Fibroblast of the aortic adventitia (primary cell): Measurements from ENCODE around the gene NOS3. TPM values are rescaled to one million over a fixed set of nuclear protein-coding genes. Genes with fewer than 3 reads are reported as not detected.
A peak's percentile ranks its signal among the peaks of the same experiment; 100 is the strongest.

Source experiments
- DNase-seq: peaks from one replicate; pipeline ENCODE4 v3.0.0-alpha.2; 2010; ENCODE audit warnings: low read depth
- H3K4me3 ChIP-seq: 2 replicates; pipeline ENCODE4 v1.5.1; 2011; ENCODE audit warnings: low read depth, mild to moderate bottlenecking, control low read depth, low read length, moderate library complexity
- CTCF ChIP-seq: IDR thresholded peaks from 2 replicates; pipeline ENCODE4 v1.5.1; 2011; ENCODE audit warnings: mild to moderate bottlenecking, low read length, control low read depth, inconsistent platforms; ENCODE audit not compliant: insufficient read depth
- total RNA-seq: library from RNA; depleted of rRNA; stranded (reverse); fragments of >200 nt; gene quantifications from 2 replicates; pipeline ENCODE4 v1.2.3, GENCODE V29; 2012; ENCODE audit warnings: low replicate concordance

The NOS3 gene
- total RNA-seq, 1 donor: 0.36 TPM

- no peak for TF ChIP-seq CTCF
- no peak overlapping the region for H3K4me3 ChIP-seq
- DNase-seq: no peak
Observed at GRCh38 chr7:150959081-150959480, 31.7 kb upstream of the NOS3 start.

- H3K4me3 ChIP-seq: no peak overlapping the region
- TF ChIP-seq CTCF: no peak
- no peak for DNase-seq
Observed at GRCh38 chr7:150959739-150960734, 30.8 kb upstream of the NOS3 start.

- no peak for DNase-seq
- no peak for TF ChIP-seq CTCF
Observed at GRCh38 chr7:150961510-150962289, 29.1 kb upstream of the NOS3 start.

GRCh38 chr7:150962290-150962552 is 28.6 kb upstream of the NOS3 start:
- no peak overlapping the region for H3K4me3 ChIP-seq
- no peak for TF ChIP-seq CTCF
- DNase-seq: no peak

More at GRCh38 chr7:150961510-150962289, 29.1 kb upstream of the NOS3 start:
- H3K4me3 ChIP-seq: no peak overlapping the region

- H3K4me3 ChIP-seq: no peak overlapping the region
- DNase-seq: peak; percentile 23
- TF ChIP-seq CTCF: peak; percentile 93
Observed at GRCh38 chr7:150962553-150963399, 28.0 kb upstream of the NOS3 start.
